GM19467 (cell line): ENCODE data around the gene DUSP22.
A peak's percentile ranks its signal among the peaks of the same experiment; 100 is the strongest.
"Not testable (repeated sequence)": the region's sequence is repeated elsewhere in the genome, so short reads cannot be mapped to it uniquely, and the experiment has no call there.

Source experiments
- ATAC-seq: cut with Tn5 transposase; IDR thresholded peaks from one replicate; pipeline ENCODE4 v1.9.1; 2021; ENCODE audit warnings: mild to moderate bottlenecking, moderate library complexity; ENCODE audit not compliant: unreplicated experiment

The DUSP22 gene

GRCh38 chr6:376827-377640 is 84.7 kb downstream of the DUSP22 start:
- ATAC-seq: no peak

DNA sequence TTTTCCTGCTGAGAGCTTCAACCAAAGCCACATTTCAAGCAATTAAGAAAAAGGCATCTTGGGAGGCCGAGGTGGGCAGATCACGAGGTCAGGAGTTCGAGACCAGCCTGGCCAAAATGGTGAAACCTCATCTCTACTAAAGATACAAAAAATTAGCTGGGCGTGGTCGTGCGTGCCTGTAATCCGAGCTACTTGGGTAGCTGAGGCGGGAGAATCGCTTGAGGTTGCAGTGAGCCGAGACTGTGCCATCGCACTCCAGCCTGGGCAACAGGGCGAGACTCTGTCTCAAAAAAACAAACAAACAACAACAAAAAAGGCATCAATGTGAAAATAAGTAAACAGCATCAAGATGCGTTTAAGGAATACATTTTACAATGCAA is 85.3 kb downstream of the DUSP22 start:
- not testable (repeated sequence) for ATAC-seq

- ATAC-seq: no peak
Measured at GRCh38 chr6:378090-378957, 86.0 kb downstream of the DUSP22 start.

DNA sequence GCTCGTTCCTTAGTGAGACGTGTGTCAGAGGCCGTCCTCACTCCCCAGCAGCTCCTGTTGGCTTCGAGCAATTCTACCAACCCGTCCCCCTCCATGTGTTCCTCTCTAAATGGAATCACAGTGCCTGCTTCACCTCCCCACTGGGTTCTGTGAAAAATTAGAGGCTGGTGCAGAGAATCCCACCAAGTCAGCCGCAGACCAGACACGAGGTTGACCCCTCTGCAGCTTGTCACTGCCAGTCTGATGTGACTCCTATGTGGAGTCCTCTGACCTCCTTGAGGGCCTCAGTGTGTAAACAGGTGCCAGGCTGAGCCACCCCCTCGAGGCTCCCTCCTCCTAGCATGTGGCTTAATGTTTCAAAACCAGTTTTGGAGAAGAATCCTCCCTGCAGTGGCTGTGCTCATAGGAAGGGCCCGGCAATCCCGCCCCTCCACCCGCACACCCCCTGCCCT is 86.7 kb downstream of the DUSP22 start:
- ATAC-seq: no peak

DNA sequence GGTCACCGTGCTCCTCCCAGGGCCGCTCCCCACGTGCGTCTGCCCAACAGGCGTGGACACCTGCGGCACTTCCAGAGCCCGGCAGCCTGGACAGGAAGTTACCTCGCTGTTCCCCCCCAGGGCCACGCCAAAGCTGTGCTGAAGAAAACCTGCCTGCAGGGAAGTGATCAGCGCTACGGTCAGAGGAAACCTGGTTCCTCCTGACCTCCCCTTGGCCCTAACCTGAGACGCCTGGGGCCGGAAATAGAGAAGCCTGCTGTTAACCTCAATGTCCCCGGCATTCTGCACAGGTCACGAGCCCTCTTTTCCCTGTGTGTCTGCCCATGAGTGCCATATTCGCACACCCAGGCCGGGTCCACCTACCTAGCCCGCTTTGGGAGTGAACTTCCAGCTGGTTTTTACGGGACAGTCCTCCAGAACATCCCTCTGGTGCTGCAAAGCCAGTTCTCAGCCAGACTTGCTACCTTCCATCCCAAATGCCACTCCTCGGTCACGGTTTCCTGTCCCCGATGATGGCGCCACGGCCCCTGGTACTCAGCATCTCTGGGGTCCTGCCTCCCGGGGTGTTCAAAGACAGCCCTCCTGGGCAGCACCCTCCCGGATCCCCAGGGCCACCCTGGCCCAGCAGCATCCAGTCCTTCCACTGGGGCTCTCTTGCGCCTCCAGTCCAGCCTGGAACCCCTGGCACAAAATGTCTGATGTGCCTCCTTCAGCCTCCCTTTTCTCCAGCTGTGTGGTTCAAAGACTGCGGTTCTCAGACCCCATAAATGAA is 87.3 kb downstream of the DUSP22 start:
- ATAC-seq: peak; percentile 45

DNA sequence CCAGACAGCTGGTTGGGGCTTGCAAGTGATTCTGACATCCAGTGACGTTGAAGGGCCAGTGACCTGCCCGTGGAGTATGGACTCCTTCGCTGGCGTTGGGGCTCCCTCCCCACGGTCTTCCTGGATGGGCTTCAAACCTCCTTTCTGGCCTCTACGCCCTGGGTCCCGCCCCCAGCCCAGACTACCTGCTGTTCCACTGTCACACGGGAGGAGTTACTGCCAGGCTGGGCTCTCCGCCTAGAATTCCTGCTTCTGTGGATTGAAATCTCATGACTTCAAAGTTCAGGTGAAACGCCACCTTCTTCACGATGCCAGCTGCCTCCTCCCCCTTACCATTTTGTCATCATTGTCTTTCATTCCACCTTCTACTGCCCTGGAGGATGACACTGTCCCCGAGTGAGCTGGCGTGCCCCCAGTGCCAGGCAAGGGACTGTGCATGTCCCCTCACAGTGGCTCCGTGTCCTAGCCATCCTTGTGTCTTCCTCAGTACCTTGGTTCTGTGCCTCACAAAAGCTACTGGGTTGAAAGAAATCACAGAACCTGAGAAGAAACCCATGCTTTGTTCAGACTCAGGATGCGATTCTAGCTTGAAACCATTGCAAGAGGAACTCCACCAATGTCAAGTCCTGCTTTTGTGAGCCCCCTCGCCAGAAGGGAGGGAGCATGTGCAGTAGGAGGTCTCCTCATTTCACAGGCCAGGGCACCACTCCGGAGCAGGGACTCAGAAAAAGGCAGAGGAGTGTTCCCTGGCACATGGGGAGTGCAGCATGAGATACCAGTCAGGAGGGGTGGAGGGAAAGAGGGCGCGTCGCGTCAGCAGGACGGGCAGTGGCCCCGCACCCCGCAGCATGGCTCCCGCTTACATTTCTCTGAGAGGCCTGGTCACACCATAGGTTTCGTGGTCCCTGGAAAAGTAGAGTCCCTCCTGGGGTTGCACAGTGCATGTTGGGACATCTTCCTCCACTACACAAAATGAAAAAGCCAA is 88.2 kb downstream of the DUSP22 start:
- no peak for ATAC-seq

DNA sequence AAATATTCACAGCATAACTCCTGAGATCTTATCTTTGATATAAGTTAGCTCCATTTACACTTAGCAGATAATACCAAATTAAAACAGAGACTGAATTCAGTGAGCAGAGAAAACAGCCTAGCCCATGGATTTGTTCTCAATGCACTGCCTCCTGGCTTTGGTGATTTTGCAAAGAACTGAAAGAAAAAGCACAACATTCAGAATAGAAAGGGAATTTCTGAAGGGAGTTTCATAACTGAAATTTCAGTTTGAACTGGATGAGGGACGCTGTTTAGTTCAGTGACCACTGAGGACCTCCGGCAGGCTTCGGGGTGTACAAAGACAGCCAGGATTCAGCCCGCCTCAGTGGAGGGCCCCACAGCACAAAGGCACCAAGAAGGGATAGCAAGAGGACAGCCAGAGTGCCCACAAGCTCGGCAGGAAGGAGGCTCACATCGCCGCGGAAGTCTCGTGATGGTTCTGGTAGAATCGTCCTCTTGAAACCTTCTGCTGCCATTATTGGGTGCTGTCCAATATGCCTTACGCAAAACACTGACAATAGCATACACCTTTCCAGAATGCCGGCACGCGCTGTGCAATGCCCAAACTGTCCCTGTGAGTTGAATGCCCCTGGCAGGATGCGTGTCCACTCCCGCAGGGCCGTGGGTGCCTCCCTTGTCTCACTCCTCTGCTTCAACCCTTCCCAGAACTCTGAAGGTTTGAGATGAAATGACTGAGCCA is 89.6 kb downstream of the DUSP22 start:
- ATAC-seq: no peak

DNA sequence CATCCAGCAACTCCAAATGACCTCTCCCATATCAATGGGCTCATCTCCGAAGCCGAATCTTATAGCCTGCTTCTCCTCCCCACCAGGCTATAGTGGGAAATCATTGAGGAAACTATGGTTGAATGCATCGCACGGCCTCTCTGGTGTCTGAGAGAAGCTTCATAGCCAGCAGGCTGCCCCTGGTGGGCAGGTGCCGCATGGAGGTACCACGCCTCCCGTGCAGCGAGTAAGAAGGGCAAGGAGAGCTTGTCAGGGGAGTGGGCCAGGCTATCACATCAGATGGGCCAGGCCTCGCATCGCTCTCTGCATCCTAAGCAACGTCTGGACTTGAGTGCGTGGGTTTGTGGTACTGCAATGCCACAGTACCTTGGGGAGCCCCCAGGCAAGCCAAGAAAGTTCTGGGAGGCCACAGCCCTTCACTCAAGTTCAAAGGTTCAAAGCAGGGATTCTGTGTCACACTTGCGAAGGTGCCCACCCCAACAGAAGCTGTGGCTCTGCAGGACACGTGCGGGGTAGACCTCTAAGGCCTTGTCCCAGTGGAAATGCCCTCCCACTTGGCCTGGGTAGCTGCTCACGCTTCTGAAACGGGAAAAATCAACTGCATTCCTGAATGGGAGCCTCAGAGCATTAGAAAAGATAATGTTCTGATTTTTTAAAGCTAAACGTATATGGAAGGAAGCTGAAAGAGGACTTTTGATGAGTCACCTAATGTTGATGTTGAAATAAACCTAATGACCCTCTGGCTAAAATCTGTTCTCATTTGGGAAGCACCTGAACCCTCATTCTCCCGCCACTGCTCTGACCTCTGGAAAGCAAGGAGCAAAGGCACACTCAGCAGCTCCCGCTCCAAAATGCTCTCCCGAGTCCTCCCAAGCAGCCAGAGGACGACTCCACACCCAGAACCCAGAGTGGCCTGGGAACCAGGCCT is 90.9 kb downstream of the DUSP22 start:
- ATAC-seq: no peak

DNA sequence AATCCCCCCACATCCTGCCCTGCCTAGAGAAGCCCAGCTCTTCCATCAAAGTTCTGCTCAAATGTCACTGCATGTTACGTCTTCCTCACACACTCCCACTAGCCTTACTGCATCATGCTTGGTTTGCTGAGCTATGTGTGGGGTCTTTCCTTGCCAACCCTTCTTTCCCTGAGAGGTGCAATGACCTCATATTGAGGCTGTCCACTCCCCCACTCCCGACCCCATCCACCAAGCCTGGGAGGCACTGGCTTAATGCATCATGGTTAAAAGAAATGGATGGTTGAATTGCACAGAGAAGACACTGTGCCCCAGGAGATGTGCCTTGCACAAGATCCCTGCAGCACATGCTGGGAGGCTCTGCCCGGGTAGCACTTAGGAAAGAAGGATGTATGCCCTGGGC is 91.6 kb downstream of the DUSP22 start:
- no peak for ATAC-seq

GRCh38 chr6:384898-385297 is 92.6 kb downstream of the DUSP22 start:
- ATAC-seq: no peak

DNA sequence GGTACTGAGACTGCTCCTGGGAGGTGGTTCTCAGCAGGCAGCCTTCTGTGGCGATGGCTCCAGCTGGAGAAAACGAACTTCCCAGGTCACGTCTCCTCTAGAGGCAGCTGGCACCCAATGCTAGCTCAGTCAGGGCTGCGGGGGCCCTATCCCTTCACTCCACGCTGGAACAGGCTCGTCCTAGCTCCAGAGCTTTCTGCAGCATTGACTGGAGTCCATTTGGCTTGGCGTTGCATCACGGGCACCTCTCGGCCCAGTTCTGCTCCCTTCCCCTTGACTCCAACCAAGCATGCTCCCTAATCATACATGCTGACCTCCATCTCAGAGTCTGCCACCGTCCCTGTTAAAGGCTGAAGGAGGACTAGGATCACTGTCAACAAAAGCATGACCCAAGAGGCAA is 93.3 kb downstream of the DUSP22 start:
- no peak for ATAC-seq

DNA sequence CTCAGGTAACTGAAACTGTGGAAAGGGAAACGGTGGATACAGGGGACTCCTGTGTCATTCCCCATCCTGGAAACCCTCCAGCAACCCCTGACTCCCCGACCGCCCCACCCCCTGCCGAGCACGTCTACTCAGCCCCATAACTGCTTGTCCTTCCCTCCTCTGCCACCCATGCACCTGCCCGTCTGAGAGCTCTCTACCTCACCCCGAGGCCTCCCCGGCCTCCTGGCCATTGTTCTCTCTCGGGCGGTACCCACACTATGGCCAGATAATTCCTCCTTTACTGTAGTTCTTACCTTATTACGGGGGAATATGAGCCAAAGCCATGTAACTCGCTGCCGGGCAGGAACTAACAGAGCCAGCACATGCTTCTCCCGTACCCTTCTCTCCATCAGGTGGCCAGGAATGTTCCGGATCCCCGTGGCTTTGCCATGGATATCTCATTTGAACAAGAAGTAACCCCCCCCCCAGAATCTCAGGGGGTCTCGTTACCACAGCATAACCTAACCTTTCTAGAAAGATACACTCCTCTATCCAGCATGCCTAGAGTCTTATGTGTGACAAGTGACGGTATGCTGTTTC is 94.5 kb downstream of the DUSP22 start:
- no peak for ATAC-seq

GRCh38 chr6:387293-387741 is 95.0 kb downstream of the DUSP22 start:
- ATAC-seq: no peak

DNA sequence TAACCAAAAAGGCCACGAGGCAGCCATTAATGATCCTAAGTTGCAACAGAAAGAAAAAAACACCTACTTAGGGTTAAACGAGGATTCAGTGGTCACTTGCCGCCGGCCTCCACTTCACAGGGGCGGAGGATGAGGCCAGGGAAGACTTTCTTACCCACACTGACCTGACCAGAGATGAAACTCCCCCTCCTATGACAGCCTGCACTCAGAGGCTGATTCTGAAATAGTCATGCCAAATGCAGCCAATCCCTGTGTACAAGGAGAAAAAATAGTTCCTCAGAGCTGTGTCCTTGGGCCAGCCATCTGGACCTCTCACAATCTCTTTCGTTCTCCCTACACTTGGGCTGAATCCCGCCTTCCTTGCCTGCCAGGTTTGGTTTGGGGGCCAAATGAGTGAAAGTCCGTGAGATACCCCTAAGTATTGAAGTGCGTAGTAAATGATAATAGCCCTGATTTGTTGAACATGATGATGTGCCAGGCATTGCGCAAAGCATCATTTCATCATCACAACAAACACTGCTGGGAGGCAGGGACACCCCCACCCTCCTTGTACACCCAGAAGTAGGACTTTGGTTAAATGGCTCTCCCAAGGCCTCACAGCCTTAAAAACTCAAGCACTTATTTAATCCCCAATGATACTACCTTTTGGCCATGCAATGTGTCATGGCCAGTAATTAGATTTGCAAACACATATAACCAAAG is 96.1 kb downstream of the DUSP22 start:
- ATAC-seq: no peak

DNA sequence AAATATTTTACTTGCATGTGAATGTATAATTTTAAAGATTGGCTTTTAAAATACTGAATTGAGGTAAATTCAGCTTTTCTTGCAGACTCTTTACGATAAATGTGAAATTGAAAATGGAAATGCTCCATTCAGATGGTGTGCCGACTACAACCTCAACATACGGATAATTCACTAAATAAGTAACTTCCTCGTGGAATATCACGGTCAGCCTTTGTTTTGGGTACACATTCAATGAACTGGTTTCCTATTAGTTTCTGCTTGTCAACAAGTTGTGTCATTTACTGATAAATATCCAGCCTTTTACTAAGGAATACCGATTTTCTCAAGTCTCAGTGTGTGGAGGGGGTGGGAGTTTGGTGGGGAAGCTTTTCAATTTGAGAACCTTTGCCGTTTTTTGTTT is 96.9 kb downstream of the DUSP22 start:
- ATAC-seq: no peak

DNA sequence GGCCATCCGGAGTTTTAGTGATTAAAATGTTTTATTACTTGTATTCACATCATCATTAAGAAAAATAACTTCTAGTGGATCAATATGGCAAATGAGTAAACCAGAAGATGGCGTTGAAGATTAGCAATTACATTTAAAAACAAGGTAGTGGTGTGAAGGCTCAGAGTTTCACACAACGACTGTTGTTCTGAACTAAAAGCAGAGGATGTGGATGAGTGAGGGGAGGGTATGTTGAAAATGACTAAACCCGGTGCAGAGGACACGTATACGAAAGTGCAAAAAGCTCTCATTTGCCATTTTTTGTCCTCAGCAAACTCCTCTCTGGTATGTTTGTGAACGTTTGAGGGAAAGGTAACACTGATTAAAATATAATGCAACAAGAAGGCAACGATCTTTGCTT is 97.3 kb downstream of the DUSP22 start:
- peak; percentile 36 for ATAC-seq

- ATAC-seq: peak; percentile 17
Measured at GRCh38 chr6:390914-391558, 98.7 kb downstream of the DUSP22 start.
